GM18526 (cell line): ENCODE results near the gene ACKR3.

Source experiments
- POLR2A ChIP-seq: IDR thresholded peaks from 3 replicates; pipeline ENCODE4 v1.6.1; 2011; ENCODE audit not compliant: insufficient read length; ENCODE audit errors: extremely low read depth

ACKR3 gene

DNA sequence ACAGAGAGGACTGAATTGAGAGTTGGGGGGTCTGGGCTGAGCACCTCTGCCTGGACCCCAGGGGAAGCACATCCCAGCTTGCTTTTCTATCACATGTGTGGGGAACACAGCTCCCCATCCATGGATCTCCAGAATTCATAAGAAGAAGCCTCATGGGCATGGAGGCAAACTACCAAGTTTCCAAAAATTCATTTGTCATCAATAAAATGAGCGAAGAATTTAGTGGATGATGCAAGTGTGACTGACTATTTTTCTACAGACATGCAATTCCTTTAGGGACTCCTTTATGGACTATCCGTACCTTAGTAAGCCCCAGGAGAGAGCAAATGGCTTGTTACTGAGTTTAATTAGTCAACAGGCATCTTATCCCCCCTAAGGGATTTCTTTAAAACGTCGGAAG, 33.1 kb downstream of the ACKR3 start:
- no peak for TF ChIP-seq POLR2A

DNA sequence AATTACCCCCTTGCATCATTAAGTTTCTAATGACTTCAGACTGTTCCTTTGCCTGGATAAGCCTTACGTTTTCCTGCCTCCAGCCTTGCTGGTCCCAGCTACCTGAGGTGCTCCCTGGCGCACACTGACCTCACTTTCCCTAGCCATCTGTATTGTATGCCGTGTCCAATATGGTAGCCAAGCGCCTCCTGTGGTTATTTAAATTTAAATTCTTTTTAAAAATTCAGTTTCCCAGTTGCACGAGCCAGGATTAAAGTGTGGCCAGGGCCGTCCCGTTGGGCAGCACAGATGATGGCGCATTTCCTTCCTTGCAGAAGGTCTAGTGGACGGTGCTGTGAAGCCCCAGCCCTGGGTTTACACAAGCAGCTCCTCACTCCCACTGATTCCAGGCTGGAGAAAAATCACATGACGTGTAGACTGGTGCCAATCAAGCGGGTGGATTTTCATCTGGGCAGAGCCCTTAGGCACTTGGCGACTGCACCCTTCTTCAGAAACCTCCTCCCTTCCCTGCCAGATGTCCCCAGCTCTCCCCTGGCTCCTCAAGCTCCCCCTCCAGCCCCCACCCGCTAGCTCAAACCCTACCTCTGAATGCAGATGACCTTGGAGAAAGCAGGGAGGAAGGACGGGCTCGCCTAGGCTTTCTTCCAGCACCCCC, 33.9 kb downstream of the ACKR3 start:
- TF ChIP-seq POLR2A: no peak

- TF ChIP-seq POLR2A: no peak
These were observed 35.1 kb downstream of the ACKR3 start for GRCh38 chr2:236604575-236605344.

DNA sequence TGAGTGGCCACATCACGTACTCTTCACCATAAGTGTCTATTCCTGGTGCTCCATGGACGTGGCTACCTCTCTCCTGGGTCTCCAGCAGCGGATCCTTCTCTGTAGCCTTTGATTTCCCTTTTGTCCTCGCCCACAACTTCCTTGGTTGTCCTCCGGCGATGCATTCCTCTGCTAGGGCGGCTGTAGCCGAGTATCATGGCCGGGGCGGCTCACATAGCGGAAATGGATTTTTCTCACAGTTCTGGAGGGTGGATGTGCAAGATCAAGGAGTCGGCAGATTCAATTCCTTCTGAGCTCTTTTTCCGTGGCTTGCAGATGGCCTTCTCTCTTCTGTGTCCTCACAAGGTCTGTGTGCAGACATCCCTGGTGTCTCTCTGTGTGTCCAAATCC, 35.7 kb downstream of the ACKR3 start:
- no peak for TF ChIP-seq POLR2A

- TF ChIP-seq POLR2A: no peak
These were observed 36.4 kb downstream of the ACKR3 start for GRCh38 chr2:236606023-236606422.

DNA sequence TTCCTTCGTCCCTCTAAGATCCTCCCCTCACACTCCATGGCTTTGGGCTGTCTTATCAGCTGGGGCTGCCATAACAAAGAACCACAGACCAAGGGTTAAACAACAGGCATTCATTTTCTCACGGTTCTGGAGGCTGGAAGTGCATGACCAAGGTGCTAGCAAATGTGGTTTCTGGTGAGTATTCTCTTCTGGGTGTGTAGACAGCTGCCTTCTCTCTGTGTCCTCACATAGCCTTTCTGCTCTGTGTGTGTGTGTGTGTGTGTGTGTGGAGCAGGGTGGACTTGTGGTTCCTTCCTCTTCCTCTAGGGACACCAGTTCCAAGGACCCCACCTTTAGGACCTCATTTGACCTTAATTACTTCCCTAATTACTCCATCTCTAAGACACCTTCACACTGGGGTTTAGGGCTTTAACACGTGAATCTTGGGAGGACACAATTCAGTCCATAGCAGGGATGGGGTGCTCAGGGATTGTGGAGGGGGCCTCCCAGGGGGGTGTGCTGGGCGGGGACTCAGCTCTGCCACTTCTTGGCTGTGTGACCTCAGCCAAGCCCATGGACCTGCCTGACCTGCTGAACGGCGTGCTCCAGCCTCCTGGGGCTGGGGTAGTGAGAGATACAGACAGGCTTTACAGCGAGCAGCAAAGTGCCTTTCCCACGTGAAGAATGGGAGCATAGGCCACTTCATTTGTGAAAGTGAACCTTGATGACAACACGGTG, 38.0 kb downstream of the ACKR3 start:
- no peak for TF ChIP-seq POLR2A

DNA sequence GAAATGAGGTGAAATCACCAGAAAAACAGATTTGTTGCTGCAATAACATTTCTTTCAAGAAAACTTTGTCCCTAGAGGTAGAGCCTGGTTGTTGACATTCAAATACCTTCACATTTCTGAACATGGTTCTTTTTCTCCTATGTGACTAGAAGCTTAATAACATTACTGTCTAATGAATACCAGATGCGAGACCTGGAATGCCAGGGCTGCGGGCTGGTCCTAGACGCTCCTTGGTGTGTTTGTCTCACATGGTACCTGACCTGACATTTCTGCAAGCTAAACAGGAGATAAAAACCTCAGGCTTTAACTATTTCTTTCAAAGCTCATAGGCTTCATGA, 38.5 kb downstream of the ACKR3 start:
- no peak for TF ChIP-seq POLR2A

GRCh38 chr2:236608710-236609109, 39.1 kb downstream of the ACKR3 start:
- TF ChIP-seq POLR2A: no peak

GRCh38 chr2:236610991-236611821, 41.6 kb downstream of the ACKR3 start:
- TF ChIP-seq POLR2A: no peak

DNA sequence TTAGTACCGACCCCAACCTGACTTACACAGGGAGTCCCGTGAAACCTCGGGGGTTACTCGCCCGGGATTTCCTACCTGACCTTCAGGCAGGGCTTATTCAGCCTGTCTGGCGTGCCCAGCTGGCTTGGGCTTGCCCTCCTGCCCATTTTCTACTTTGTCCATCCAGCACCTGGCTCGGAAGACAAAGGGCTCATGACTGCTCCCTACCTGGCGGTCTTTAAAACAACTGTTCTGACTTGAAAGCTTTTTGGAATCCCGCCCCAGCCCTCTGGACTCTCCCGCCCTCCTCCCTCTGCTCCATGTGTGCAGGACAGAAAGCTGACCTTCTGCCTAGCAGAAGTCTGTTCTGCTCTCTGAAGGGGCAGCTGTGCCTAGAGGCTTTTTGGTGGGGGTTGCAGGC, 43.1 kb downstream of the ACKR3 start:
- TF ChIP-seq POLR2A: no peak

DNA sequence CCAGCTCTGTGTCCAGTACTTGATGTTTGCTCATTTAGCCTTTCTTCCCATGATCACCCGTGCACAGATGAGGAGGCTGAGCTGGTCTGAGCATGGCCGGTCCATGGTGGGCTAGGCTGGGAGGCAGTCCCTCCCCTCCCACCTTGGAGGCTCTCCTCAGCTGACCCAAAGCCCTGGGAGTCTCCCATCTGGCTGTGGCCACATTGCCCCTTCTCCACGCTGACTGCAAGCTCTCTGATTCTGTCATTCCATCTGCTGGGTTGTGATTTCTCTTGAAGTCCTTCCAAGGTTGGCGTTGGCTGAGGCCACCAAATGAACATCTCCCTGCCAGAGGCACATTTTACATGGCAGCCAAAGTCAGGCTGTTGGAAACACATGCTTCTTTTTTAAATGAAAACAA, 44.0 kb downstream of the ACKR3 start:
- no peak for TF ChIP-seq POLR2A

DNA sequence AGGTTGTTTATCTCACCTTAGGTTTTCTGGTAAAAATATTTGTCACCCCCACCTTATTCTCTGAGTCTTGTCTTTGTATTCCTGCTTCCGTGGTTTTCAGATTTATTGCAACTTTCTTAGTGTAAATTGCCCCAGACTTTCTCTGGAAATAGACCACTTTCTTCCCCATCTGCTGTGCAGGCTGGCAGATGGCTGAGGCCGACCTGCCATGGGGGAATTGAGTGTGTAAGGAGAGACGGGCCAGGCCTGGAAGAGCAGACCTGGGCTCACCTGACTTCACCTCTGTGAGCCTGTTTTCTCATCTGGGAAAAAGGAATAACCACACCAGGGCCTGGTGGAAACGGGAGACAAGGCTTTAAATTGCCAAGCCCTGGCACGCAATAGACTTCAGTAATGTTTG, 44.9 kb downstream of the ACKR3 start:
- TF ChIP-seq POLR2A: no peak

- TF ChIP-seq POLR2A: no peak
These were observed 46.4 kb downstream of the ACKR3 start for GRCh38 chr2:236616031-236616430.

DNA sequence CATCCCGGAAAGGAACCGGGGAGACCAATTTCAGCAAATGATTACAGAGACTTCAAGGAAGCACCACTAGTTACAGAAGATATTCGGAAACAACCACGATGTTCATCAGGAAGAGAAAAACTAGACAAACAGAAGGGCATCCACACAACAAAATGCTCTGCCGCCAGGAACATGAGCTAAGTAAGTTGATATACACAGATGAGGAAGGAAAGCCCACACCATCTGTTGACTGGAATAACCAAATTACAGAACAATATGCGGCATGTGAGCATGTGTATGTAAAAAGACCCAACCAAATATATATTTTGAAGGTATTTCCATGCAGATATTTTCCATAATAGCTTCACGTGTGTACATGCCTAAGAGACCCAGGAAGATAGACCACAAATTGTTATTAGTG, 47.0 kb downstream of the ACKR3 start:
- TF ChIP-seq POLR2A: no peak

DNA sequence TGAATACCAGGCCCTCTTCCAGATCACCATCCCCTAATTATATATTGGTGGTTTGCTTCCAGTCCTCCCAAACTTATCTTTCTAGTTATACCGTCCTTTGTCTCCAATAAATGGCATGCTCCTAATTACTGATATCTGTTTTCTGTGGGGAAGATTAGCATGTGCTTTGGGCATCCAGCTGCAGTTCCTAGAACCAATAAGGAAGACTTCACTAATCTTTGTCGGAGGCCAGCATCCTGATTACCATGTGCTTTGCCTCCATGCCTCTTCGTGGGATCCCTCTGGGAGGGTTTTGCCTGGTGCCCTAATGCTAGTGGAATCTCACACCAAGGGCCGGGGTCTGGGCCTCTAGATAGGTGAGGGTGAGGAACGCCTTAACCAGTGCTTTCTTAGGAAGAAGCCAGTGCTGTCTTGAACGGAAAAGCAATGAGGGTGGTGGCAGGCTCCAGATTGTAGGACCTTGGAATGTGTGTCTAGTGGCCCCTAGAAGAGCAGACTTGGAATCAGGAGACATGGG, 47.7 kb downstream of the ACKR3 start:
- no peak for TF ChIP-seq POLR2A
